GM10266 (cell line): ENCODE measurements around the gene CPA4.

Source experiments
- DNase-seq: peaks from one replicate; pipeline ENCODE4 v3.0.0; 2012; ENCODE audit errors: extremely low spot score
- CTCF ChIP-seq: IDR thresholded peaks from 2 replicates; pipeline ENCODE4 v1.5.1; 2012; ENCODE audit warnings: mild to moderate bottlenecking, low read depth; ENCODE audit not compliant: control insufficient read depth, insufficient read depth; ENCODE audit errors: missing control alignments

The CPA4 gene

GRCh38 chr7:130362251-130362816 lies 69.4 kb downstream of the CPA4 start:
- DNase-seq = no peak
- TF ChIP-seq CTCF = no peak

GRCh38 chr7:130363026-130363847 lies 70.3 kb downstream of the CPA4 start:
- peak; percentile 32 for DNase-seq
- TF ChIP-seq CTCF = no peak

GRCh38 chr7:130364451-130364850 lies 71.5 kb downstream of the CPA4 start:
- DNase-seq = no peak

GRCh38 chr7:130365088-130365487 lies 72.1 kb downstream of the CPA4 start:
- TF ChIP-seq CTCF = no peak
- no peak for DNase-seq

More at GRCh38 chr7:130364451-130364850, 71.5 kb downstream of the CPA4 start:
- TF ChIP-seq CTCF = no peak

GRCh38 chr7:130365511-130366441 lies 72.8 kb downstream of the CPA4 start:
- DNase-seq = no peak
- no peak for TF ChIP-seq CTCF

GRCh38 chr7:130366564-130366963 lies 73.6 kb downstream of the CPA4 start:
- no peak for TF ChIP-seq CTCF
- DNase-seq = no peak
